ENCODE results near the gene PALS1.

- TF ChIP-seq SUZ12 (IDR thresholded peaks at IDR 0.05; ENCODE audit: extremely low read depth, insufficient read depth, insufficient read length) (no peak), ZNF274 (IDR thresholded peaks at IDR 0.05; ENCODE audit: low read depth, low read length) (no peak), YY1 (IDR thresholded peaks at IDR 0.05; ENCODE audit: insufficient read depth, insufficient read length) (no peak)
These were observed 19.7 kb downstream of the PALS1 start for GRCh38 chr14:67260965-67261364.

Measured in NT2/D1 (cell line).